ENCODE measurements around the gene OGFOD3.

DNA sequence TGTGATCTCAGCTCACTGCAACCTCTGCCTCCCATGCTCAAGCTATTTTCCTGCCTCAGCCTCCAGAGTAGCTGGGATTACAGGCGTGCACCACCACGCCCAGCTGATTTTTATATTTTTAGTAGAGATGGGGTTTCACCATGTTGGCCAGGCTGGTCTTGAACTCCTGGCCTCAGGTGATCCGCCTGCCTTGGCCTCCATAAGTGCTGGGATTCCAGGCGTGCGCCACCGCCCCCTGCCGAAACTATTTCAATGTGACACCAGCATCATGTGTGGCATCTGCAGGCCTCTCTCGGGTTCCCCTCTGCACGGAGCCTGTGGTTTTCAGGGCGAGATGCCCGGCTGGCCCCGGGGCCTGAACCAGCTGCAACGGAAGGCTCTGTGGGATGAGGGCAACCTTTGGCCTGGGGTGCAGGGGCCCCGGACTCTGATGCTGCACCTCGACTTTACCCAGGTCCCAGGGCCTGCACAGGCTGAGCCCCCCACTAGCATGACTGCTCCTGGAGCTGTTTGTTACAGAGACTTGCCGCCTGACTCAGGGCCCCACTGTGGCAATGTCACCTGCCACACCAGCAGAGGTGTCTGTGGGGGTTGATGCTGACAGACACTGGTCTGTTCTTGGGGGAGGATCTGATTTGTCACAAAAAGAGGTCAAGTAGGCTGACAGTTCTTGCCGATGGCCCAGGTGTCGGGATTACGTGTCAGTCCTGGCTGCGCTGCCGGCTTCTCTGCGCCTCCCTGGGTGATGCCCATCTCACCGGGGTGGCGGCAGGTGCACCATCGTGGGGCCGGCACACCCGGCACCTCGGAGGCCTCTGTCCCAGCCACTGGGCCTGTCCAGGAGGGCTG, 68.0 kb downstream of the OGFOD3 start:
- TF ChIP-seq, protein P1, sequence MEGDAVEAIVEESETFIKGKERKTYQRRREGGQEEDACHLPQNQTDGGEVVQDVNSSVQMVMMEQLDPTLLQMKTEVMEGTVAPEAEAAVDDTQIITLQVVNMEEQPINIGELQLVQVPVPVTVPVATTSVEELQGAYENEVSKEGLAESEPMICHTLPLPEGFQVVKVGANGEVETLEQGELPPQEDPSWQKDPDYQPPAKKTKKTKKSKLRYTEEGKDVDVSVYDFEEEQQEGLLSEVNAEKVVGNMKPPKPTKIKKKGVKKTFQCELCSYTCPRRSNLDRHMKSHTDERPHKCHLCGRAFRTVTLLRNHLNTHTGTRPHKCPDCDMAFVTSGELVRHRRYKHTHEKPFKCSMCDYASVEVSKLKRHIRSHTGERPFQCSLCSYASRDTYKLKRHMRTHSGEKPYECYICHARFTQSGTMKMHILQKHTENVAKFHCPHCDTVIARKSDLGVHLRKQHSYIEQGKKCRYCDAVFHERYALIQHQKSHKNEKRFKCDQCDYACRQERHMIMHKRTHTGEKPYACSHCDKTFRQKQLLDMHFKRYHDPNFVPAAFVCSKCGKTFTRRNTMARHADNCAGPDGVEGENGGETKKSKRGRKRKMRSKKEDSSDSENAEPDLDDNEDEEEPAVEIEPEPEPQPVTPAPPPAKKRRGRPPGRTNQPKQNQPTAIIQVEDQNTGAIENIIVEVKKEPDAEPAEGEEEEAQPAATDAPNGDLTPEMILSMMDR (IDR thresholded peaks at IDR 0.05 in 2 of 3, conservative IDR thresholded peaks at IDR 0.05 in 1 of 3; ENCODE audit: borderline replicate concordance in 1 of 3, insufficient read depth in 1 of 3, low read depth in 2 of 3, low read length in 2 of 3) = peak; percentile 50 to 68 (median 54); a peak in 5 of 6 replicates
- TF ChIP-seq, protein P2, sequence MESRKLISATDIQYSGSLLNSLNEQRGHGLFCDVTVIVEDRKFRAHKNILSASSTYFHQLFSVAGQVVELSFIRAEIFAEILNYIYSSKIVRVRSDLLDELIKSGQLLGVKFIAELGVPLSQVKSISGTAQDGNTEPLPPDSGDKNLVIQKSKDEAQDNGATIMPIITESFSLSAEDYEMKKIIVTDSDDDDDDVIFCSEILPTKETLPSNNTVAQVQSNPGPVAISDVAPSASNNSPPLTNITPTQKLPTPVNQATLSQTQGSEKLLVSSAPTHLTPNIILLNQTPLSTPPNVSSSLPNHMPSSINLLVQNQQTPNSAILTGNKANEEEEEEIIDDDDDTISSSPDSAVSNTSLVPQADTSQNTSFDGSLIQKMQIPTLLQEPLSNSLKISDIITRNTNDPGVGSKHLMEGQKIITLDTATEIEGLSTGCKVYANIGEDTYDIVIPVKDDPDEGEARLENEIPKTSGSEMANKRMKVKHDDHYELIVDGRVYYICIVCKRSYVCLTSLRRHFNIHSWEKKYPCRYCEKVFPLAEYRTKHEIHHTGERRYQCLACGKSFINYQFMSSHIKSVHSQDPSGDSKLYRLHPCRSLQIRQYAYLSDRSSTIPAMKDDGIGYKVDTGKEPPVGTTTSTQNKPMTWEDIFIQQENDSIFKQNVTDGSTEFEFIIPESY (IDR thresholded peaks at IDR 0.05; ENCODE audit: extremely low read depth, insufficient replicate concordance, low read length) = no peak
- TF ChIP-seq EZH2phosphoT487 (IDR thresholded peaks at IDR 0.05; ENCODE audit: borderline replicate concordance) (no peak), EGR1 (IDR thresholded peaks at IDR 0.05; ENCODE audit: low read depth) (no peak), RAD21 (IDR thresholded peaks at IDR 0.05; ENCODE audit: low read depth) (peak; percentile 77), EZH2 (IDR thresholded peaks at IDR 0.05) (no peak), POLR2A (IDR thresholded peaks at IDR 0.05; ENCODE audit: borderline replicate concordance, extremely low read depth, insufficient read depth, insufficient read length) (no peak), POLR2AphosphoS5 (IDR thresholded peaks at IDR 0.05; ENCODE audit: low read depth, low read length) (no peak), SP1 (IDR thresholded peaks at IDR 0.05; ENCODE audit: low read depth) (no peak), SIN3A (IDR thresholded peaks at IDR 0.05; ENCODE audit: low read depth) (no peak), ZNF274 (IDR thresholded peaks at IDR 0.05; ENCODE audit: low read depth, low read length) (no peak), ZFX (IDR thresholded peaks at IDR 0.05) (no peak)
- TF ChIP-seq, protein P3, sequence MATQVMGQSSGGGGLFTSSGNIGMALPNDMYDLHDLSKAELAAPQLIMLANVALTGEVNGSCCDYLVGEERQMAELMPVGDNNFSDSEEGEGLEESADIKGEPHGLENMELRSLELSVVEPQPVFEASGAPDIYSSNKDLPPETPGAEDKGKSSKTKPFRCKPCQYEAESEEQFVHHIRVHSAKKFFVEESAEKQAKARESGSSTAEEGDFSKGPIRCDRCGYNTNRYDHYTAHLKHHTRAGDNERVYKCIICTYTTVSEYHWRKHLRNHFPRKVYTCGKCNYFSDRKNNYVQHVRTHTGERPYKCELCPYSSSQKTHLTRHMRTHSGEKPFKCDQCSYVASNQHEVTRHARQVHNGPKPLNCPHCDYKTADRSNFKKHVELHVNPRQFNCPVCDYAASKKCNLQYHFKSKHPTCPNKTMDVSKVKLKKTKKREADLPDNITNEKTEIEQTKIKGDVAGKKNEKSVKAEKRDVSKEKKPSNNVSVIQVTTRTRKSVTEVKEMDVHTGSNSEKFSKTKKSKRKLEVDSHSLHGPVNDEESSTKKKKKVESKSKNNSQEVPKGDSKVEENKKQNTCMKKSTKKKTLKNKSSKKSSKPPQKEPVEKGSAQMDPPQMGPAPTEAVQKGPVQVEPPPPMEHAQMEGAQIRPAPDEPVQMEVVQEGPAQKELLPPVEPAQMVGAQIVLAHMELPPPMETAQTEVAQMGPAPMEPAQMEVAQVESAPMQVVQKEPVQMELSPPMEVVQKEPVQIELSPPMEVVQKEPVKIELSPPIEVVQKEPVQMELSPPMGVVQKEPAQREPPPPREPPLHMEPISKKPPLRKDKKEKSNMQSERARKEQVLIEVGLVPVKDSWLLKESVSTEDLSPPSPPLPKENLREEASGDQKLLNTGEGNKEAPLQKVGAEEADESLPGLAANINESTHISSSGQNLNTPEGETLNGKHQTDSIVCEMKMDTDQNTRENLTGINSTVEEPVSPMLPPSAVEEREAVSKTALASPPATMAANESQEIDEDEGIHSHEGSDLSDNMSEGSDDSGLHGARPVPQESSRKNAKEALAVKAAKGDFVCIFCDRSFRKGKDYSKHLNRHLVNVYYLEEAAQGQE (IDR thresholded peaks at IDR 0.05; ENCODE audit: low read depth) = no peak
- TF ChIP-seq, protein P4, sequence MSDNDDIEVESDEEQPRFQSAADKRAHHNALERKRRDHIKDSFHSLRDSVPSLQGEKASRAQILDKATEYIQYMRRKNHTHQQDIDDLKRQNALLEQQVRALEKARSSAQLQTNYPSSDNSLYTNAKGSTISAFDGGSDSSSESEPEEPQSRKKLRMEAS (IDR thresholded peaks at IDR 0.05) = no peak

Measured in HCT116 (cell line).